H1 (cell line): Measurements from ENCODE around the gene FRMD5. TPM values are rescaled to one million over a fixed set of nuclear protein-coding genes. Genes with fewer than 3 reads are reported as not detected.

Experiments used
- CTCF ChIA-PET: fragments of 300-600 bp; sonication (Branson Sonifier 250); formaldehyde crosslinking; loops from one replicate; lab custom pipeline; 2021; ENCODE audit not compliant: partially characterized antibody; lab: Charles Lee
- POLR2A ChIA-PET: fragments of 300-600 bp; sonication (Branson Sonifier 250); formaldehyde crosslinking; loops from one replicate; lab custom pipeline; 2021; ENCODE audit warnings: inconsistent platforms; ENCODE audit not compliant: partially characterized antibody; lab: Charles Lee
- DNase-seq, 2 experiments: peaks; one replicate each; pipeline versions ENCODE4 v3.0.0 to v3.0.0-alpha.2; 2010 to 2022; ENCODE audit warnings: low spot score in 2 of 2, low read depth in 1 of 2, mixed read lengths in 1 of 2
- FAIRE-seq: peaks from 2 replicates; lab custom pipeline; 2011; peaks lifted over from hg19 to GRCh38; lab: Jason Lieb, UNC
- H2AFZ ChIP-seq: 2 replicates; pipeline ENCODE4 v1.8.1; 2012; ENCODE audit warnings: low read length, inconsistent platforms
- H2AK5ac ChIP-seq: 2 replicates; pipeline ENCODE4 v1.6.1; 2013; ENCODE audit warnings: low read depth, low read length
- H2BK120ac ChIP-seq: replicated peaks from 2 replicates; pipeline ENCODE3; 2013; ENCODE audit warnings: low read depth, low read length, inconsistent platforms
- H2BK12ac ChIP-seq: 2 replicates; pipeline ENCODE4 v1.6.1; 2013; ENCODE audit warnings: low read depth, low read length
- H2BK15ac ChIP-seq: 2 replicates; pipeline ENCODE4 v1.6.1; 2013; ENCODE audit warnings: low read length
- H2BK20ac ChIP-seq: 2 replicates; pipeline ENCODE4 v1.6.1; 2013; ENCODE audit warnings: low read length
- H2BK5ac ChIP-seq: 2 replicates; pipeline ENCODE4 v1.6.1; 2013; ENCODE audit warnings: low read depth, low read length
- H3K14ac ChIP-seq: 2 replicates; pipeline ENCODE4 v1.6.1; 2013; ENCODE audit warnings: inconsistent platforms; ENCODE audit not compliant: insufficient read length
- H3K18ac ChIP-seq: 2 replicates; pipeline ENCODE4 v1.6.1; 2013; ENCODE audit warnings: low read length; ENCODE audit errors: extremely low read depth
- H3K23ac ChIP-seq: 2 replicates; pipeline ENCODE4 v1.6.1; 2013; ENCODE audit warnings: inconsistent platforms; ENCODE audit not compliant: insufficient read length
- H3K23me2 ChIP-seq: 2 replicates; pipeline ENCODE4 v1.6.1; 2013; ENCODE audit warnings: low read depth, low read length
- H3K27ac ChIP-seq: 2 replicates; pipeline ENCODE4 v1.6.1; 2011; ENCODE audit warnings: low read depth, low read length, inconsistent platforms
- H3K27me3 ChIP-seq, 4 experiments: replicated peaks in 1 of 4; 1 replicate in 1 of 4; 2 replicates in 3 of 4; pipeline versions ENCODE4 v1.6.1 to v1.8.1; 2011 to 2013; ENCODE audit warnings: low read length in 3 of 4, mild to moderate bottlenecking in 3 of 4, inconsistent platforms in 2 of 4, mixed read lengths in 2 of 4, moderate library complexity in 1 of 4; ENCODE audit not compliant: control insufficient read depth in 3 of 4, insufficient read depth in 3 of 4; ENCODE audit errors: extremely low read depth in 1 of 4
- H3K36me3 ChIP-seq, 4 experiments: 2 replicates each; pipeline versions ENCODE4 v1.6.1 to v1.8.1; 2011 to 2013; ENCODE audit warnings: mild to moderate bottlenecking in 4 of 4, low read length in 3 of 4, moderate library complexity in 2 of 4, control low read depth in 1 of 4, inconsistent platforms in 1 of 4; ENCODE audit not compliant: insufficient read depth in 4 of 4, control insufficient read depth in 2 of 4
- H3K4ac ChIP-seq: replicated peaks from 2 replicates; pipeline ENCODE3; 2013; ENCODE audit warnings: low read length, low read depth, mixed read lengths, inconsistent platforms; ENCODE audit not compliant: insufficient read length
- H3K4me1 ChIP-seq, 4 experiments: replicated peaks in 1 of 4; 1 replicate in 1 of 4; 2 replicates in 3 of 4; pipeline versions ENCODE4 v1.6.1 to v1.8.1; 2011 to 2013; ENCODE audit warnings: low read length in 3 of 4, inconsistent platforms in 2 of 4, mixed read lengths in 1 of 4; ENCODE audit not compliant: insufficient read depth in 4 of 4, control insufficient read depth in 3 of 4
- H3K4me2 ChIP-seq, 2 experiments: 2 replicates each; pipeline versions ENCODE4 v1.6.1 to v1.8.1; 2011 to 2013; ENCODE audit warnings: low read depth in 2 of 2, low read length in 2 of 2, control low read depth in 1 of 2, inconsistent platforms in 1 of 2, mild to moderate bottlenecking in 1 of 2; ENCODE audit not compliant: insufficient read depth in 1 of 2
- H3K4me3 ChIP-seq, 4 experiments: fragments of 200-600, 300-600 bp in 1 of 4; sonication (generic), shearing (Covaris generic), sonication (Bioruptor Twin) in 1 of 4; 2 replicates each; pipeline versions ENCODE4 v1.5.1 to v1.8.1; 2011 to 2016; ENCODE audit warnings: low read length in 4 of 4, low read depth in 3 of 4, control low read depth in 2 of 4, inconsistent platforms in 2 of 4, mild to moderate bottlenecking in 2 of 4, mixed read lengths in 1 of 4, moderate library complexity in 1 of 4; ENCODE audit not compliant: insufficient read depth in 2 of 4; ENCODE audit errors: extremely low read depth in 1 of 4
- H3K56ac ChIP-seq: replicated peaks from 2 replicates; pipeline ENCODE3; 2013; ENCODE audit warnings: low read depth, mild to moderate bottlenecking, mixed read lengths, low read length, inconsistent platforms; ENCODE audit not compliant: insufficient read length
- H3K79me1 ChIP-seq: 2 replicates; pipeline ENCODE4 v1.6.1; 2013; ENCODE audit warnings: low read depth, low read length, control low read depth
- H3K79me2 ChIP-seq, 2 experiments: 2 replicates each; pipeline versions ENCODE4 v1.6.1 to v1.8.1; 2012 to 2013; ENCODE audit warnings: low read length in 2 of 2, mild to moderate bottlenecking in 2 of 2, inconsistent platforms in 1 of 2; ENCODE audit not compliant: insufficient read depth in 2 of 2, control insufficient read depth in 1 of 2
- H3K9ac ChIP-seq, 4 experiments: replicated peaks in 1 of 4; 1 replicate in 1 of 4; 2 replicates in 3 of 4; pipeline versions ENCODE4 v1.6.1 to v1.8.1; 2011 to 2013; ENCODE audit warnings: low read depth in 3 of 4, low read length in 3 of 4, control low read depth in 2 of 4, mild to moderate bottlenecking in 2 of 4, moderate library complexity in 2 of 4, inconsistent platforms in 1 of 4; ENCODE audit errors: extremely low read depth in 1 of 4
- H3K9me3 ChIP-seq, 2 experiments: 2 replicates each; pipeline versions ENCODE4 v1.6.1 to v1.8.1; 2012 to 2013; ENCODE audit warnings: mild to moderate bottlenecking in 2 of 2, moderate library complexity in 2 of 2, control low read depth in 1 of 2, inconsistent platforms in 1 of 2, low read depth in 1 of 2, low read length in 1 of 2, mixed read lengths in 1 of 2; ENCODE audit not compliant: insufficient read depth in 2 of 2
- H4K20me1 ChIP-seq, 2 experiments: replicated peaks in 1 of 2; 2 replicates each; pipeline versions ENCODE3 to v1.8.1; 2011 to 2013; ENCODE audit warnings: inconsistent platforms in 2 of 2, low read length in 2 of 2, mild to moderate bottlenecking in 1 of 2; ENCODE audit not compliant: insufficient read depth in 2 of 2, control insufficient read depth in 1 of 2
- H4K5ac ChIP-seq: 2 replicates; pipeline ENCODE4 v1.6.1; 2013; ENCODE audit warnings: low read length, low read depth, mixed read lengths, inconsistent platforms; ENCODE audit not compliant: insufficient read length
- H4K8ac ChIP-seq: 2 replicates; pipeline ENCODE4 v1.8.0; 2013; ENCODE audit warnings: mild to moderate bottlenecking, moderate library complexity, low read length, inconsistent platforms; ENCODE audit not compliant: insufficient read depth; ENCODE audit errors: extremely low read depth
- H4K91ac ChIP-seq: replicated peaks from 2 replicates; pipeline ENCODE3; 2013; ENCODE audit warnings: low read length, mixed read lengths, inconsistent platforms; ENCODE audit not compliant: insufficient read length
- EZH2 ChIP-seq: fragments of 200-600 bp; sonication (generic); IDR thresholded peaks from 2 replicates; pipeline ENCODE4 v1.7.1; 2012; ENCODE audit warnings: low read depth, mild to moderate bottlenecking, moderate library complexity, low read length, inconsistent platforms; ENCODE audit not compliant: severe bottlenecking
- GABPA ChIP-seq: IDR thresholded peaks from 2 replicates; pipeline ENCODE4 v1.6.1; 2011; ENCODE audit warnings: mild to moderate bottlenecking, low read length, moderate library complexity, borderline replicate concordance; ENCODE audit not compliant: insufficient read depth
- RXRA ChIP-seq: IDR thresholded peaks from 2 replicates; pipeline ENCODE4 v1.6.1; 2011; ENCODE audit warnings: low read depth, mild to moderate bottlenecking, low read length, moderate library complexity; ENCODE audit not compliant: insufficient read depth
- WGBS, 2 experiments: shearing (Covaris generic) in 1 of 2; methylation state at CpG; one replicate each; pipeline versions ENCODE4 v1.1.6 to v1.1.7; 2013 to 2015; ENCODE audit warnings: low lambda C conversion rate in 2 of 2, mixed read lengths in 2 of 2, inconsistent platforms in 1 of 2, low coverage in 1 of 2, missing lambda C conversion rate in 1 of 2; ENCODE audit not compliant: insufficient replicate concordance in 2 of 2, insufficient coverage in 1 of 2, insufficient read length in 1 of 2; ENCODE audit errors: extremely low coverage in 1 of 2, missing lambda C conversion rate in 1 of 2; 5-methylcytosine and 5-hydroxymethylcytosine counted together
- polyA plus RNA-seq, 7 experiments: library from polyadenylated mRNA; depleted of rRNA in 3 of 7; stranded (reverse) in 5 of 7; unstranded in 2 of 7; fragments of >200 nt in 5 of 7; fragments of 200-250 nt in 2 of 7; gene quantifications; 1 replicate in 5 of 7; 2 replicates in 1 of 7; 4 replicates in 1 of 7; pipeline versions ENCODE4 v1.2.1 to v1.2.3, GENCODE V29; 2011 to 2013; ENCODE audit warnings: missing spikeins in 2 of 7, mixed read lengths in 2 of 7
- total RNA-seq: library from RNA; stranded (reverse); fragmentation: NEBNext Ultra II Directional; extraction: Animal tissue kit (Norgen Biotek cat#: 25700); gene quantifications from 2 replicates; pipeline ENCODE4 v1.2.1, GENCODE V29; 2021

FRMD5 gene
- total and polyA plus RNA-seq, 2 of the 8 experiments (the other 6 are each of a cell fraction or from before 2014, with no cell fraction given) = 10.1 to 12.6 TPM

DNA sequence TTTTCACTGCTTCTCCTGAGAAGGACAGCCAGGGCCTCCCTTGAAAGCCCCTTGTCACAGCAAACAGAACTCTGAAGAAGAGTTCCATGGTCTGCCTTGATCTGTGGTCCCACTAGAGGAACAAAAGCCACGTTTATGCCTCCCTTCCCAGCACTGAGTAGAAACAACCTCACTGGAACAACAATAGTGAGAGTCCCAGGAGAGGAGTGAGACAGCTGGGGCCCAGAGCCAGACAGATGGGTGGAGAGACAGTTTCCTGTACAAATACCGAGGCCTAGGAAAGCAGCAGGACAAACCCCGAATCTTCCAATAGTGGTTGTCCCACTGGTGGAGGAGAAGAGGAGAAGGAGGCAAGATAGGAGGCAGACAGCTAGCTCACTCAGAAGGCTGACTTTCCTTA lies 262.2 kb downstream of the FRMD5 start:
- Histone ChIP-seq H3K14ac (no peak overlapping the region), H3K4me1 (peaks cover 22 to 31% (median 25%) of the 10 kb centered on the region in 4 experiments; a peak in 6 of 7 replicates), H3K9ac (no peak overlapping the region), H3K9me3 (no peaks in the 10 kb centered on the region), H3K4ac (no peak overlapping the region), H3K27ac (no peak overlapping the region), H3K23me2 (no peaks in the 10 kb centered on the region), H3K4me3 (no peak overlapping the region), H3K79me2 (no peaks in the 10 kb centered on the region), H2BK12ac (no peak overlapping the region), H4K91ac (no peak overlapping the region), H4K20me1 (no peaks in the 10 kb centered on the region), H2BK20ac (no peak overlapping the region), H4K5ac (no peak overlapping the region), H2AFZ (no peak overlapping the region), H3K27me3 (no peaks in the 10 kb centered on the region; a peak in 1 of 7 replicates), H2BK5ac (no peak overlapping the region), H3K36me3 (no peaks in the 10 kb centered on the region), H3K18ac (no peak overlapping the region), H2BK120ac (no peak overlapping the region), H3K4me2 (no peak overlapping the region), H3K23ac (no peak overlapping the region), H4K8ac (no peak overlapping the region), H2AK5ac (no peak overlapping the region), H3K56ac (no peak overlapping the region), H2BK15ac (no peak overlapping the region), H3K79me1 (no peaks in the 10 kb centered on the region)
- no peak for DNase-seq
- POLR2A ChIA-PET = no interaction called here
- no peak for FAIRE-seq
- 87% methylated on average over 3 of the region's 3 CpGs; no CpG with 5 or more reads in 1 of the 2 experiments for WGBS, 2 experiments
- CTCF ChIA-PET = interaction anchor here (0.6 to 1.4 kb wide), 4 partner anchors 23 to 512 kb away, joined by 3 to 4 read pairs (median 4); no protein-coding TSS in a partner anchor
- no peak for TF ChIP-seq RXRA
- no peak for TF ChIP-seq EZH2
- TF ChIP-seq GABPA = no peak
